IMR-90 (cell line): ENCODE data around the gene DET1. TPM values are rescaled to one million over a fixed set of nuclear protein-coding genes. Genes with fewer than 3 reads are reported as not detected.

Experiments
- ATAC-seq: fragments of 200-7000 bp; cut with Tn5 transposase; 2 replicates; pipeline ENCODE4 v1.9.1; 2020; ENCODE audit warnings: low read depth, mild to moderate bottlenecking, moderate library complexity
- BruUV-seq: library from RNA; stranded (reverse); fragments of 400-500 nt; replicated peaks from 2 replicates; lab custom pipeline; 2021; lab: Mats Ljungman, UMichigan
- CTCF ChIA-PET: fragments of 300-600 bp; formaldehyde crosslinking; extraction: SDS; loops from one replicate; lab custom pipeline; 2021; ENCODE audit warnings: antibody characterized with exemption; lab: Yijun Ruan, JAX
- POLR2A ChIA-PET: fragments of 300-600 bp; sonication (Branson Sonifier 250); formaldehyde crosslinking; loops from one replicate; lab custom pipeline; 2022; ENCODE audit warnings: antibody characterized with exemption; ENCODE audit not compliant: unreplicated experiment; lab: Charles Lee
- DNase-seq: peaks from one replicate; pipeline ENCODE4 v3.0.0; 2013
- H2AFZ ChIP-seq: replicated peaks from 2 replicates; pipeline ENCODE3; 2013; ENCODE audit warnings: low read length, mild to moderate bottlenecking; ENCODE audit not compliant: poor library complexity
- H2AK5ac ChIP-seq: 2 replicates; pipeline ENCODE4 v1.6.1; 2013; ENCODE audit warnings: low read depth, low read length, inconsistent platforms
- H2AK9ac ChIP-seq: replicated peaks from 2 replicates; pipeline ENCODE3; 2013; ENCODE audit warnings: mild to moderate bottlenecking, low read depth, low read length, moderate library complexity; ENCODE audit not compliant: poor library complexity
- H2BK120ac ChIP-seq: 2 replicates; pipeline ENCODE4 v1.6.1; 2013; ENCODE audit warnings: low read depth, low read length, inconsistent platforms
- H2BK15ac ChIP-seq: 3 replicates; pipeline ENCODE4 v1.6.1; 2013; ENCODE audit warnings: low read depth, low read length, inconsistent platforms
- H2BK20ac ChIP-seq: 2 replicates; pipeline ENCODE4 v1.6.1; 2013; ENCODE audit warnings: low read depth, mild to moderate bottlenecking, inconsistent platforms, low read length, moderate library complexity
- H2BK5ac ChIP-seq: 2 replicates; pipeline ENCODE4 v1.6.1; 2013; ENCODE audit warnings: mild to moderate bottlenecking, low read depth, low read length, inconsistent platforms; ENCODE audit not compliant: poor library complexity, severe bottlenecking
- H3K14ac ChIP-seq: replicated peaks from 2 replicates; pipeline ENCODE4 v1.6.1; 2013; ENCODE audit warnings: low read depth, low read length, inconsistent platforms
- H3K18ac ChIP-seq: 2 replicates; pipeline ENCODE4 v1.6.1; 2013; ENCODE audit warnings: low read depth, low read length, control low read depth
- H3K23ac ChIP-seq: 2 replicates; pipeline ENCODE4 v1.6.1; 2013; ENCODE audit warnings: low read depth, low read length, inconsistent platforms
- H3K27ac ChIP-seq: 2 replicates; pipeline ENCODE4 v1.5.1; 2013; ENCODE audit warnings: mild to moderate bottlenecking, control low read depth, low read length; ENCODE audit not compliant: insufficient read depth
- H3K27me3 ChIP-seq: 2 replicates; pipeline ENCODE4 v1.6.1; 2013; ENCODE audit warnings: low read length; ENCODE audit not compliant: control insufficient read depth, insufficient read depth
- H3K36me3 ChIP-seq: 2 replicates; pipeline ENCODE4 v1.6.1; 2013; ENCODE audit warnings: low read length, mixed read lengths; ENCODE audit not compliant: control insufficient read depth, insufficient read depth
- H3K4ac ChIP-seq: 2 replicates; pipeline ENCODE4 v1.6.1; 2013; ENCODE audit warnings: low read depth, low read length, inconsistent platforms
- H3K4me1 ChIP-seq: 2 replicates; pipeline ENCODE4 v1.6.1; 2013; ENCODE audit warnings: low read length, mixed read lengths; ENCODE audit not compliant: control insufficient read depth, insufficient read depth
- H3K4me2 ChIP-seq: 2 replicates; pipeline ENCODE4 v1.6.1; 2013; ENCODE audit warnings: low read depth, mild to moderate bottlenecking, control low read depth, low read length, moderate library complexity
- H3K4me3 ChIP-seq: 2 replicates; pipeline ENCODE4 v1.5.1; 2013; ENCODE audit warnings: low read depth, mild to moderate bottlenecking, control low read depth, low read length, moderate library complexity; ENCODE audit not compliant: insufficient read depth
- H3K56ac ChIP-seq: 2 replicates; pipeline ENCODE4 v1.6.1; 2013; ENCODE audit warnings: low read length, inconsistent platforms; ENCODE audit not compliant: insufficient read depth; ENCODE audit errors: extremely low read depth
- H3K79me1 ChIP-seq, 2 experiments: 2 replicates each; pipeline ENCODE4 v1.6.1; 2013; ENCODE audit warnings: low read length in 2 of 2, inconsistent platforms in 1 of 2, low read depth in 1 of 2
- H3K9ac ChIP-seq: 2 replicates; pipeline ENCODE4 v1.6.1; 2013; ENCODE audit warnings: low read depth, low read length, control low read depth
- H3K9me1 ChIP-seq: 2 replicates; pipeline ENCODE4 v1.6.1; 2013; ENCODE audit warnings: low read length, inconsistent platforms; ENCODE audit not compliant: insufficient read depth
- H3K9me3 ChIP-seq: 2 replicates; pipeline ENCODE4 v1.6.1; 2013; ENCODE audit warnings: low read length; ENCODE audit not compliant: control insufficient read depth, insufficient read depth
- H4K20me1 ChIP-seq: 2 replicates; pipeline ENCODE4 v1.6.1; 2013; ENCODE audit warnings: low read length, inconsistent platforms; ENCODE audit not compliant: insufficient read depth
- H4K5ac ChIP-seq: 2 replicates; pipeline ENCODE4 v1.6.1; 2013; ENCODE audit warnings: mild to moderate bottlenecking, low read depth, low read length, control low read depth
- H4K8ac ChIP-seq, 2 experiments: 2 replicates each; pipeline ENCODE4 v1.6.1; 2013; ENCODE audit warnings: low read depth in 2 of 2, low read length in 2 of 2, control low read depth in 1 of 2, inconsistent platforms in 1 of 2
- H4K91ac ChIP-seq: 2 replicates; pipeline ENCODE4 v1.6.1; 2013; ENCODE audit warnings: low read depth, low read length, inconsistent platforms; ENCODE audit not compliant: insufficient read depth
- BHLHE40 ChIP-seq: fragments of 150-350 bp; IDR thresholded peaks from 2 replicates; pipeline ENCODE4 v1.6.1; 2016; ENCODE audit warnings: mild to moderate bottlenecking, low read depth, low read length
- CEBPB ChIP-seq: IDR thresholded peaks from 2 replicates; pipeline ENCODE4 v1.6.1; 2012; ENCODE audit warnings: low read depth, low read length, improper control_type of control experiment
- CHD1 ChIP-seq: IDR thresholded peaks from 2 replicates; pipeline ENCODE4 v1.6.1; 2012; ENCODE audit warnings: low read depth, low read length, improper control_type of control experiment
- CTCF ChIP-seq: conservative IDR thresholded peaks from 2 replicates; pipeline ENCODE4 v1.5.1; 2012; ENCODE audit warnings: mild to moderate bottlenecking, low read depth, low read length, improper control_type of control experiment
- ELK1 ChIP-seq: fragments of 150-350 bp; IDR thresholded peaks from 2 replicates; pipeline ENCODE4 v1.6.1; 2016; ENCODE audit warnings: low read depth, mild to moderate bottlenecking, low read length, moderate library complexity, borderline replicate concordance
- FOS ChIP-seq: fragments of 150-350 bp; IDR thresholded peaks from 2 replicates; pipeline ENCODE4 v1.6.1; 2016; ENCODE audit warnings: low read depth, low read length
- MAFK ChIP-seq: IDR thresholded peaks from 2 replicates; pipeline ENCODE4 v1.6.1; 2012; ENCODE audit warnings: low read depth, low read length, improper control_type of control experiment
- MAZ ChIP-seq: IDR thresholded peaks from 2 replicates; pipeline ENCODE4 v1.6.1; 2012; ENCODE audit warnings: low read depth, mild to moderate bottlenecking, low read length, improper control_type of control experiment, moderate library complexity, borderline replicate concordance
- MXI1 ChIP-seq: IDR thresholded peaks from 2 replicates; pipeline ENCODE4 v1.6.1; 2012; ENCODE audit warnings: low read depth, mild to moderate bottlenecking, low read length, moderate library complexity, borderline replicate concordance
- NFE2L2 ChIP-seq: fragments of 150-350 bp; IDR thresholded peaks from 2 replicates; pipeline ENCODE4 v1.6.1; 2016; ENCODE audit warnings: low read depth, mild to moderate bottlenecking, low read length
- POLR2A ChIP-seq: IDR thresholded peaks from 2 replicates; pipeline ENCODE4 v1.6.1; 2012; ENCODE audit warnings: mild to moderate bottlenecking, low read depth, low read length
- RAD21 ChIP-seq: IDR thresholded peaks from 2 replicates; pipeline ENCODE4 v1.6.1; 2012; ENCODE audit warnings: low read length, improper control_type of control experiment
- RCOR1 ChIP-seq: IDR thresholded peaks from 2 replicates; pipeline ENCODE4 v1.6.1; 2012; ENCODE audit warnings: mild to moderate bottlenecking, low read length, improper control_type of control experiment; ENCODE audit not compliant: insufficient replicate concordance
- RFX5 ChIP-seq: IDR thresholded peaks from 2 replicates; pipeline ENCODE4 v1.8.0; 2012; ENCODE audit warnings: low read depth, mild to moderate bottlenecking, low read length, moderate library complexity
- SMC3 ChIP-seq: fragments of 150-350 bp; IDR thresholded peaks from 2 replicates; pipeline ENCODE4 v1.6.1; 2016; ENCODE audit warnings: low read depth, mild to moderate bottlenecking, antibody characterized with exemption, low read length, moderate library complexity
- USF2 ChIP-seq: fragments of 150-350 bp; IDR thresholded peaks from 2 replicates; pipeline ENCODE4 v1.6.1; 2017; ENCODE audit warnings: mild to moderate bottlenecking, antibody characterized with exemption, low read length, low read depth
- dilution Hi-C: fragments of 300-500 bp; cut with HindIII; formaldehyde crosslinking; loops from one replicate; pipeline ENCODE4 v1.14.3; 2018; ENCODE audit warnings: low sequenced_read_pairs; ENCODE audit not compliant: unreplicated experiment
- in situ Hi-C: fragments of 300-500 bp; cut with MboI; formaldehyde crosslinking; loops from 3 replicates; pipeline ENCODE4 v1.14.3; 2019; ENCODE audit warnings: low sequenced_read_pairs, inconsistent platforms, mixed read lengths
- intact Hi-C: fragments of 100-400 bp; cut with micrococcal nuclease; formaldehyde crosslinking; loops from 2 replicates; pipeline ENCODE4 v1.10.0; 2022
- polyA plus RNA-seq, 3 experiments: library from polyadenylated mRNA; depleted of rRNA; stranded (reverse); fragments of >200 nt; gene quantifications; 2 replicates each; pipeline ENCODE4 v1.2.3, GENCODE V29; 2012; ENCODE audit warnings: low replicate concordance in 1 of 3
- total RNA-seq: library from RNA; depleted of rRNA; stranded (reverse); fragments of >200 nt; gene quantifications from 2 replicates; pipeline ENCODE4 v1.2.3, GENCODE V29; 2012

The DET1 gene
- total and polyA plus RNA-seq, 2 of the 4 experiments (the other 2 are of a cell fraction) = 5.6 to 9.1 TPM

GRCh38 chr15:88526247-88526879 is 20.1 kb downstream of the DET1 start:
- Histone ChIP-seq H4K91ac (no peak overlapping the region), H2AK9ac (no peak overlapping the region), H3K14ac (no peak overlapping the region), H3K23ac (no peak overlapping the region), H2BK5ac (no peak overlapping the region), H4K20me1 (no peaks in the 10 kb centered on the region), H3K4me3 (no peak overlapping the region), H3K36me3 (peaks cover 19% of the 10 kb centered on the region), H3K9me3 (no peaks in the 10 kb centered on the region), H2BK120ac (no peak overlapping the region), H2AFZ (no peak overlapping the region), H3K4ac (no peak overlapping the region), H2AK5ac (no peak overlapping the region), H2BK15ac (no peak overlapping the region), H4K5ac (no peak overlapping the region), H3K18ac (no peak overlapping the region), H2BK20ac (no peak overlapping the region), H4K8ac (no peak overlapping the region), H3K4me1 (no peaks in the 10 kb centered on the region), H3K27me3 (no peaks in the 10 kb centered on the region), H3K79me1 (peaks cover 1 to 3% of the 10 kb centered on the region in 2 experiments; a peak in 1 of 4 replicates), H3K9me1 (no peaks in the 10 kb centered on the region), H3K9ac (no peak overlapping the region), H3K56ac (no peak overlapping the region), H3K27ac (no peak overlapping the region), H3K4me2 (no peak overlapping the region)
- DNase-seq (no peak), ATAC-seq (no peak)
- dilution Hi-C loops = no loop called here
- TF ChIP-seq FOS = no peak
- TF ChIP-seq SMC3 = no peak
- no peak for TF ChIP-seq CEBPB
- no peak for TF ChIP-seq CTCF
- TF ChIP-seq MAFK = no peak
- TF ChIP-seq BHLHE40 = no peak
- TF ChIP-seq POLR2A = no peak
- TF ChIP-seq MXI1 = no peak
- TF ChIP-seq RAD21 = no peak
- no peak for TF ChIP-seq USF2
- TF ChIP-seq ELK1 = no peak
- no peak for TF ChIP-seq MAZ
- TF ChIP-seq NFE2L2 = no peak
- TF ChIP-seq RFX5 = no peak
- TF ChIP-seq RCOR1 = no peak
- no peak for TF ChIP-seq CHD1
- ChIA-PET POLR2A (no interaction called here), CTCF (no interaction called here)
- intact Hi-C loops = no loop called here
- in situ Hi-C loops = no loop called here
- BruUV-seq = no TSS peak
